Testis (tissue), 3 donors: ENCODE measurements around the gene UBQLN4. TPM values are rescaled to one million over a fixed set of nuclear protein-coding genes. Genes with fewer than 3 reads are reported as not detected.

Source experiments
- DNase-seq: peaks from one replicate; pipeline ENCODE4 v3.0.0-alpha.2; 2019
- H3K27ac ChIP-seq, 2 donors: fragments of 200-600 bp; sonication (generic); one replicate each; pipeline ENCODE4 v1.5.1; 2019
- H3K27me3 ChIP-seq: fragments of 200-600 bp; sonication (generic); one replicate; pipeline ENCODE4 v1.5.1; 2019
- H3K36me3 ChIP-seq: fragments of 200-600 bp; sonication (generic); one replicate; pipeline ENCODE4 v1.5.1; 2017; ENCODE audit warnings: low read depth; ENCODE audit errors: missing control alignments
- H3K4me1 ChIP-seq: fragments of 200-600 bp; sonication (generic); one replicate; pipeline ENCODE4 v1.5.1; 2019
- H3K4me3 ChIP-seq, 2 donors: fragments of 200-600 bp; sonication (generic); one replicate each; pipeline ENCODE4 v1.5.1; 2017 to 2019
- H3K9me3 ChIP-seq: fragments of 200-600 bp; sonication (generic); one replicate; pipeline ENCODE4 v1.5.1; 2017
- POLR2A ChIP-seq: fragments of 450-650 bp; IDR thresholded peaks from one replicate; pipeline ENCODE4 v1.6.1; 2017; ENCODE audit warnings: antibody characterized with exemption, mild to moderate bottlenecking, moderate library complexity
- WGBS, 2 donors: methylation state at CpG; one replicate each; pipeline ENCODE4 v1.1.5; 2018; 5-methylcytosine and 5-hydroxymethylcytosine counted together
- intact Hi-C: fragments of 100-400 bp; cut with DNase I; formaldehyde crosslinking; loops from one replicate; pipeline ENCODE4 v1.15.1; 2023; ENCODE audit warnings: low total_unique reads
- polyA plus RNA-seq: library from polyadenylated mRNA; stranded (reverse); fragments of 350-450 nt; fragmentation: Illumina TruSeq; extraction: RNeasy Lipid Tissue Mini Kit (QIAGEN cat#74804); gene quantifications from one replicate; pipeline ENCODE4 v1.2.3, GENCODE V29; 2014; ENCODE audit warnings: low read depth, low replicate concordance; ENCODE audit not compliant: insufficient read depth
- total RNA-seq, 2 donors: library from RNA; depleted of rRNA; stranded (reverse); fragments of >200 nt; gene quantifications; one replicate each; pipeline ENCODE4 v1.2.3, GENCODE V29; 2016
- TF ChIP-seq, protein P1 (sequence below), 3 experiments: fragments of 450-650 bp in 2 of 3; fragments of 200-600 bp in 1 of 3; sonication (generic) in 1 of 3; IDR thresholded peaks; one replicate each; pipeline ENCODE4 v1.5.1; 2016 to 2019; ENCODE audit warnings: antibody characterized with exemption in 3 of 3, mild to moderate bottlenecking in 2 of 3, moderate library complexity in 1 of 3

UBQLN4 gene
- total and polyA plus RNA-seq, 3 donors from 2014 or later = 34.4 to 42.7 (median 41.0) TPM

DNA sequence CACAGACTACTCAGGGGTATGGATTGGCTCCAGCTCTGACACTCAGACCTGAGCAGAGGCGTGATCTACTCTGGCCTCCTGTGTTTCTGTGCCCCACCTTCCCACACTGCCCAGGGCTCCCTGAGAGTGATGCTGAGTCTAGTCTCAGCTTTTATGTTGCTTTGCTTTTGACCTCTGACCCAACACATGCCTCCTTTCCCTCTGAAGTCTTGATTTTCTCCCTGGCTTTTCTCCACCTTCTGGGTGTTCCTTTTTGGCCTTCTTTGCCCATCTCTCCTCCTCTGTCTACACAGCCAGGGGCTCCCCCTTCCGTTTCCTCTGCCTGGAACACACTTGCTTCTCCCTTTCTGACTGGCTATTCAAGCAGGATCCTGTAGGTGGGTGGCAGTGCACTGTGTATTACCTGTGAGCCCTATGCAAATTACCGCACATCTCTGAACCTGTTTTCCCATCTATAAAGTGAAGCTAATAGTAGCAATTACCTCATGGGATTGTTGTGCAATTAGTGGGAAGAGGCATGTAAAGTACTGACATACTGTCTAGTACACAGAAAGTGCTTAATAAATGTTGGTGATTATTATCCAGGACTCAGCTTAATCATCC, 42.4 kb upstream of the UBQLN4 start:
- no peaks in the 10 kb centered on the region for H3K9me3 ChIP-seq
- DNase-seq = no peak
- intact Hi-C loops = loop anchor here (5.0 kb wide), 1 partner anchor 41 kb away; no protein-coding TSS in a partner anchor
- WGBS, 2 donors = 56 to 82% methylated on average over 3 of the region's 3 CpGs
- TF ChIP-seq POLR2A = no peak
- peak overlapping the region in 1 of 2 donors; percentile 82 for H3K27ac ChIP-seq
- H3K4me1 ChIP-seq = peaks cover 13% of the 10 kb centered on the region
- no peaks in the 10 kb centered on the region for H3K36me3 ChIP-seq
- no peak overlapping the region for H3K4me3 ChIP-seq
- no peaks in the 10 kb centered on the region for H3K27me3 ChIP-seq

DNA sequence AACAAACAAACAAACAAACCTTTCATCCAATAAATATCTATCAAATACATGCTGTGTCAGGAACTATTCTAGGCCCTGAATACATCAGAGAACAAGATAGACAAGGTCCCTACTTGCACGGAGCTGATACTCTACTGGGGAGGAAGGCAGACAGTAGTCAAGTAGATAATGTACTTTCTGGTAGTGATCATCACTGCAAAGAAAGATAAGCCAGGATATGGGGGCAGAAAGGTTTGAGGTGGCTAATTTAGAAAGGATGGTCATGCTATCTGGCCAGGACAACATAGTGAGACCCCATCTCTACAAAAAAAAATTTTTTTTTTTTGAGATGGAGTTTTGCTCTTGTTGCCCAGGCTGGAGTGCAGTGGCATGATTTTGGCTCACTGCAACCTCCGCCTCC, 38.0 kb upstream of the UBQLN4 start:
- TF ChIP-seq POLR2A = no peak
- TF ChIP-seq, protein P1, sequence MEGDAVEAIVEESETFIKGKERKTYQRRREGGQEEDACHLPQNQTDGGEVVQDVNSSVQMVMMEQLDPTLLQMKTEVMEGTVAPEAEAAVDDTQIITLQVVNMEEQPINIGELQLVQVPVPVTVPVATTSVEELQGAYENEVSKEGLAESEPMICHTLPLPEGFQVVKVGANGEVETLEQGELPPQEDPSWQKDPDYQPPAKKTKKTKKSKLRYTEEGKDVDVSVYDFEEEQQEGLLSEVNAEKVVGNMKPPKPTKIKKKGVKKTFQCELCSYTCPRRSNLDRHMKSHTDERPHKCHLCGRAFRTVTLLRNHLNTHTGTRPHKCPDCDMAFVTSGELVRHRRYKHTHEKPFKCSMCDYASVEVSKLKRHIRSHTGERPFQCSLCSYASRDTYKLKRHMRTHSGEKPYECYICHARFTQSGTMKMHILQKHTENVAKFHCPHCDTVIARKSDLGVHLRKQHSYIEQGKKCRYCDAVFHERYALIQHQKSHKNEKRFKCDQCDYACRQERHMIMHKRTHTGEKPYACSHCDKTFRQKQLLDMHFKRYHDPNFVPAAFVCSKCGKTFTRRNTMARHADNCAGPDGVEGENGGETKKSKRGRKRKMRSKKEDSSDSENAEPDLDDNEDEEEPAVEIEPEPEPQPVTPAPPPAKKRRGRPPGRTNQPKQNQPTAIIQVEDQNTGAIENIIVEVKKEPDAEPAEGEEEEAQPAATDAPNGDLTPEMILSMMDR (IDR thresholded peaks at IDR 0.05) = no peak
- no peaks in the 10 kb centered on the region for H3K27me3 ChIP-seq
- peaks cover 10% of the 10 kb centered on the region for H3K4me1 ChIP-seq
- DNase-seq = no peak
- WGBS, 2 donors = 71 to 76% methylated on average over 2 of the region's 2 CpGs
- no peak overlapping the region for H3K4me3 ChIP-seq
- H3K9me3 ChIP-seq = no peaks in the 10 kb centered on the region
- no peaks in the 10 kb centered on the region for H3K36me3 ChIP-seq
- H3K27ac ChIP-seq = no peak overlapping the region
- intact Hi-C loops = loop anchor here (5.0 kb wide), 1 partner anchor 131 kb away; no protein-coding TSS in a partner anchor

DNA sequence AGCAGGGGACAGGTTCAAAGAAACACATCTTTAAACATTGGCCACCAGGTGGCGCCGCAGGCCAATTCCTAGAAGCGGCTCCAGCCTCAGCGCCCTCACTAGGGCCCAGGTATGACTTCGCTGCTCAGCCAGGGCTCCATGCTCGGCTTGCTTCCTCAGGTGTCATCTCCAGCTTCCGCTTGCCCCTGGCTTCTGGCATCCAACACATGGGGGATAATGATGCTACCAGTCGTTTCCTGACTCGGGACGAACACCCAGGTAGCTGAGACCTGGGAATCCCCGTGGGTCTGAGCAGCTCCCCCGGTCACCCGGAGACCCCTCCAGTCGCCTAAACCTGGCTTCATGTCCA, 37.2 kb upstream of the UBQLN4 start:
- no peak overlapping the region for H3K27ac ChIP-seq
- no peaks in the 10 kb centered on the region for H3K27me3 ChIP-seq
- 46 to 55% methylated on average over 11 to 14 of the region's 14 CpGs for WGBS, 2 donors
- no peaks in the 10 kb centered on the region for H3K9me3 ChIP-seq
- H3K36me3 ChIP-seq = no peaks in the 10 kb centered on the region
- H3K4me1 ChIP-seq = peaks cover 12% of the 10 kb centered on the region
- no peak overlapping the region for H3K4me3 ChIP-seq
- DNase-seq = peak; percentile 92
- intact Hi-C loops = loop anchor here (5.0 kb wide), 1 partner anchor 131 kb away; no protein-coding TSS in a partner anchor
- TF ChIP-seq POLR2A = no peak
- TF ChIP-seq, protein P1 (IDR thresholded peaks at IDR 0.05) = peak; percentile 82 to 95 (median 85)

DNA sequence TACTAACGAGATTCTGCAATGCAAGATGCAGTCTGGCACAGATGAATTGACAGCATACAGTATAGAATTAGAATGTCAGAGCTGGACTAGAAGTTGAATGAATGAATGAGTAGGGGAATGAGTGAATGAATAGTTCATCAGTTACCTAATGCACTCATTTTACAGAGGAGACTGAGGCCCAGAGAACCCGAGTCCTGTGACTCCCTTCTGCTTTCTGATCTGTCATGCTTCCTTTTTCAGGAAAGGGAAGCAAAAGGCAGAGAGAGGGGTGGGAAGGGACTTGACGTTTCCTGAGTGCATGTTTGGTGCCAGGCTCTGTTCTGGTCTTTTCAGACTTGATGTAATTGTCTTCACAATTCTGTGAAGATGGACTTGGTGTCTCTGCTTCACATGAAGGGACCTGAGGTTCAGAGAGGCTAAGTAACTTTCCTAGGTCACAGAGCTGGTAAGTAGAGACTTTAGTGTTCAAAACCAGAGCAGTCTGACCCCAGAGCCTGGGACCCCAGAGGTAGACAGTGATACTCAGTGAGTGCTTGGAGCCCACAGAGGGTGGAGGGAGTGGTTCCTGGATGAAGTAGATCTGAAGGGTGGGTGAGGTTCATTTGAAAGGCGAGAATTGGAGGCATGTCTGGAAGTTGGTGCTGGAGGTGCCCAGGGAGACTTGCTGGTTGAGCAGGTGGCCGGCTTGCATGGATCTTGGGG, 36.7 kb upstream of the UBQLN4 start:
- Histone ChIP-seq H3K4me3 (no peak overlapping the region), H3K27ac (no peak overlapping the region), H3K9me3 (no peaks in the 10 kb centered on the region), H3K27me3 (no peaks in the 10 kb centered on the region), H3K4me1 (peaks cover 9% of the 10 kb centered on the region), H3K36me3 (no peaks in the 10 kb centered on the region)
- WGBS, 2 donors = 42% methylated on average over 5 of the region's 5 CpGs
- DNase-seq = peak; percentile 26
- intact Hi-C loops = loop anchor here (5.0 kb wide), 1 partner anchor 132 kb away; no protein-coding TSS in a partner anchor
- TF ChIP-seq POLR2A = no peak
- TF ChIP-seq, protein P1 (IDR thresholded peaks at IDR 0.05) = no peak

DNA sequence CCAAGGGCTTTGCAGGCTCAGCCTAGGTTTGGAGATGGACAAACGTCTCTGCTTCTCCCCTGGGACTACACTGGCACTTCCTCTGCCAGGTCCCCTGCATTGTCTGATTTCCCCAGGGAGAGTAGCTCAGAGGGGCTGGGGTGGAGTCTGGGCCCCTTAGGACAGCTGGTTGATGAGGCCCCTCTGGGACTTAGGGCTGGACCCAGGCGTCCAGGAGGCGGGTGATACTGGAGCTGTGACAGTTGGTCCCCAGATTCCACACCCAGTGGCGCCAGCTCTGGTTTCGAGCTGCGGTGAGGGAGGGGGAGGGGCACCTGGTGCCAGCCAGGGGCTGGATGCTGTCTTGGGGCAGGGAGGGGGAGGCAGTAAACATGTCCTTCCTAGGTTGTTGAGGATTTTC, 36.1 kb upstream of the UBQLN4 start:
- Histone ChIP-seq H3K36me3 (no peaks in the 10 kb centered on the region), H3K27ac (no peak overlapping the region), H3K4me3 (no peak overlapping the region), H3K27me3 (no peaks in the 10 kb centered on the region), H3K4me1 (peaks cover 9% of the 10 kb centered on the region), H3K9me3 (no peaks in the 10 kb centered on the region)
- DNase-seq = no peak
- TF ChIP-seq, protein P1 (IDR thresholded peaks at IDR 0.05) = no peak
- TF ChIP-seq POLR2A = no peak
- intact Hi-C loops = loop anchor here (5.0 kb wide), 1 partner anchor 133 kb away; no protein-coding TSS in a partner anchor
- 76 to 90% methylated on average over 5 to 6 of the region's 6 CpGs for WGBS, 2 donors
